Ishikawa (cell line): ENCODE measurements around the gene RASSF5.

Source experiments
- REST ChIP-seq: IDR thresholded peaks from 2 replicates; pipeline ENCODE4 v1.6.1; 2012; ENCODE audit warnings: low read depth, mild to moderate bottlenecking
- TCF12 ChIP-seq: IDR thresholded peaks from 2 replicates; pipeline ENCODE4 v1.6.1; 2012; ENCODE audit warnings: low read depth

- TF ChIP-seq REST (no peak), TCF12 (no peak)
Observed at GRCh38 chr1:206521694-206522402, 14.5 kb downstream of the RASSF5 start.
